Fibroblast of the aortic adventitia (primary cell): ENCODE data around the gene TARS1. TPM values are rescaled to one million over a fixed set of nuclear protein-coding genes. Genes with fewer than 3 reads are reported as not detected.
A peak's percentile ranks its signal among the peaks of the same experiment; 100 is the strongest.

Source experiments
- DNase-seq: peaks from one replicate; pipeline ENCODE4 v3.0.0-alpha.2; 2010; ENCODE audit warnings: low read depth
- H3K4me3 ChIP-seq: 2 replicates; pipeline ENCODE4 v1.5.1; 2011; ENCODE audit warnings: low read depth, mild to moderate bottlenecking, control low read depth, low read length, moderate library complexity
- total RNA-seq: library from RNA; depleted of rRNA; stranded (reverse); fragments of >200 nt; gene quantifications from 2 replicates; pipeline ENCODE4 v1.2.3, GENCODE V29; 2012; ENCODE audit warnings: low replicate concordance
- TF ChIP-seq, protein P1 (sequence below): IDR thresholded peaks from 2 replicates; pipeline ENCODE4 v1.5.1; 2011; ENCODE audit warnings: mild to moderate bottlenecking, low read length, control low read depth, inconsistent platforms; ENCODE audit not compliant: insufficient read depth

Gene TARS1
- total RNA-seq, 1 donor, result 328 TPM

- peak; percentile 86 for DNase-seq
- TF ChIP-seq, protein P1, sequence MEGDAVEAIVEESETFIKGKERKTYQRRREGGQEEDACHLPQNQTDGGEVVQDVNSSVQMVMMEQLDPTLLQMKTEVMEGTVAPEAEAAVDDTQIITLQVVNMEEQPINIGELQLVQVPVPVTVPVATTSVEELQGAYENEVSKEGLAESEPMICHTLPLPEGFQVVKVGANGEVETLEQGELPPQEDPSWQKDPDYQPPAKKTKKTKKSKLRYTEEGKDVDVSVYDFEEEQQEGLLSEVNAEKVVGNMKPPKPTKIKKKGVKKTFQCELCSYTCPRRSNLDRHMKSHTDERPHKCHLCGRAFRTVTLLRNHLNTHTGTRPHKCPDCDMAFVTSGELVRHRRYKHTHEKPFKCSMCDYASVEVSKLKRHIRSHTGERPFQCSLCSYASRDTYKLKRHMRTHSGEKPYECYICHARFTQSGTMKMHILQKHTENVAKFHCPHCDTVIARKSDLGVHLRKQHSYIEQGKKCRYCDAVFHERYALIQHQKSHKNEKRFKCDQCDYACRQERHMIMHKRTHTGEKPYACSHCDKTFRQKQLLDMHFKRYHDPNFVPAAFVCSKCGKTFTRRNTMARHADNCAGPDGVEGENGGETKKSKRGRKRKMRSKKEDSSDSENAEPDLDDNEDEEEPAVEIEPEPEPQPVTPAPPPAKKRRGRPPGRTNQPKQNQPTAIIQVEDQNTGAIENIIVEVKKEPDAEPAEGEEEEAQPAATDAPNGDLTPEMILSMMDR, result no peak
- no peak overlapping the region for H3K4me3 ChIP-seq
Observed at GRCh38 chr5:33409435-33410170, 31.2 kb upstream of the TARS1 start.

- no peak overlapping the region for H3K4me3 ChIP-seq
- TF ChIP-seq, protein P1, result no peak
- DNase-seq, result no peak
Observed at GRCh38 chr5:33410221-33410620, 30.5 kb upstream of the TARS1 start.

- H3K4me3 ChIP-seq, result no peak overlapping the region
- TF ChIP-seq, protein P1, result no peak
- no peak for DNase-seq
Observed at GRCh38 chr5:33411498-33411897, 29.3 kb upstream of the TARS1 start.

DNA sequence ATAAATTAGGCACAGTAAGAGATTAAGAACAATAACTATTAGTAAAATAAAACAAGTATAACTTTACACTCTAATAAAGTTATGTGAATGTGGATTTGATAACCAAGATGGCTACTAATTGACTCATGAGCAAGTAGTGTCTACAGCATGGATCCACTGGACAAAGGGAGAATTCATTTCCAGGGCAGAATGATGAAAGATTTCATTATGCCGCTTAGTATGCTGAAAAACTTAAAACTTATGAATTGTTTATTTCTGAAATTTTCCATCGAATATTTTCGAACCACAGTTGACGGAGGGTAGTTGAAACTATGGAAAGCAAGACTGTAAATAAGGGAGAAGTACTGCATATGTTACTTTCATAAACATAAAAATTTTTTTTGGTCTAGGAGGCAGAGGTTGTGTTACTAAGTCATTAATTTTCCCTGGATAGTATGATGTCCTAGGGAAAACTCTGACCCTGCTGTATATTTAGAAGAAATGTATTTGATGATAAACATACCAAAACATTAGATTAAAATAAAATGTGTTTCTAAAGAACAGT lies 24.9 kb upstream of the TARS1 start:
- H3K4me3 ChIP-seq, result no peak overlapping the region
- DNase-seq, result no peak
- TF ChIP-seq, protein P1, result no peak

- TF ChIP-seq, protein P1, result no peak
Observed at GRCh38 chr5:33417632-33418031, 23.1 kb upstream of the TARS1 start.

GRCh38 chr5:33420946-33421345 lies 19.8 kb upstream of the TARS1 start:
- no peak for DNase-seq
- H3K4me3 ChIP-seq, result no peak overlapping the region
- TF ChIP-seq, protein P1, result no peak

More at GRCh38 chr5:33417632-33418031, 23.1 kb upstream of the TARS1 start:
- H3K4me3 ChIP-seq, result no peak overlapping the region
- no peak for DNase-seq
